Measurements from ENCODE around the gene ZGRF1. TPM values are rescaled to one million over a fixed set of nuclear protein-coding genes. Genes with fewer than 3 reads are reported as not detected.

Gene ZGRF1
- total and polyA plus RNA-seq, 2 donors (not counting 1 experiment from before 2014, with no cell fraction given), result 4.6 to 13.0 TPM

DNA sequence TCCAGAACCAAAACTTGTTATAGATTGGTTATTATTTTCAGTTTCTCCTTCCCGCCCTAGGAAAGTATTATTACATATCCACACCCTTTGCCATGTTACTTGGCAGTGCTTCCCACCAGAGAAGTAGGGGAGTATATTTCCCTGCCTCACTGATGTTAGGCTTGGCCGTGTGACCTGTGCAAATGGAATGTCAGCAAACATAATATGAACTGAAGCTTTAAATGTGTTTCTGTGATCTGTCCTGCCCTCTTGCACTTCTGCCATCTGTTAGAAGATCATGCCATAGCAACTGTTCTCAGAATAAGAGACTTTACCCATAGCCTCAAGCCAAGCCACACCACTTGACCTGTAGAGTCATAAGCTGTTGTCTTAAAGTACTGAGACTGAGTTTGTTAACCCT lies 84.0 kb downstream of the ZGRF1 start:
- POLR2A ChIA-PET, result no interaction called here
- Mint-ChIP-seq H3K9me3 (ENCODE audit: insufficient read depth) (no peaks in the 10 kb centered on the region), H3K4me3 (no peak overlapping the region), H3K4me1 (no peaks in the 10 kb centered on the region), H3K27ac (no peak overlapping the region), H3K27me3 (no peaks in the 10 kb centered on the region)
- ATAC-seq (ENCODE audit: low read depth) (no peak), DNase-seq (no peak)
- no CpG with 5 or more reads among the region's 2 CpGs for WGBS (ENCODE audit: insufficient coverage)
- H3K27me3 ChIP-seq (replicated peaks in 1 of 4; ENCODE audit: control extremely low read depth in 1 of 4, control insufficient read depth in 3 of 4, insufficient read depth in 4 of 4, low read length in 3 of 4), result no peaks in the 10 kb centered on the region
- H3K79me2 ChIP-seq (ENCODE audit: control insufficient read depth, insufficient read depth, low read length), result no peaks in the 10 kb centered on the region
- H3K9ac ChIP-seq (ENCODE audit: low read length), result no peak overlapping the region
- no peaks in the 10 kb centered on the region for H3K36me3 ChIP-seq (replicated peaks in 1 of 2; ENCODE audit: control extremely low read depth in 1 of 2, control insufficient read depth in 1 of 2, extremely low read depth in 1 of 2, insufficient read depth in 2 of 2, low read length in 1 of 2)
- H3K4me2 ChIP-seq (replicated peaks; ENCODE audit: low read depth, low read length, poor library complexity, severe bottlenecking), result no peak overlapping the region
- H2AFZ ChIP-seq (ENCODE audit: insufficient read depth, low read depth, low read length, poor library complexity, severe bottlenecking), result no peak overlapping the region
- intact Hi-C loops (cut with micrococcal nuclease), result no loop called here
- CTCF ChIA-PET, result no interaction called here
- H3K4me1 ChIP-seq (ENCODE audit: control insufficient read depth in 2 of 2, insufficient read depth in 2 of 2, low read length in 2 of 2), result no peaks in the 10 kb centered on the region
- no peaks in the 10 kb centered on the region for H4K20me1 ChIP-seq (ENCODE audit: control insufficient read depth, insufficient read depth, low read length, poor library complexity, severe bottlenecking)
- TF ChIP-seq, protein P1, sequence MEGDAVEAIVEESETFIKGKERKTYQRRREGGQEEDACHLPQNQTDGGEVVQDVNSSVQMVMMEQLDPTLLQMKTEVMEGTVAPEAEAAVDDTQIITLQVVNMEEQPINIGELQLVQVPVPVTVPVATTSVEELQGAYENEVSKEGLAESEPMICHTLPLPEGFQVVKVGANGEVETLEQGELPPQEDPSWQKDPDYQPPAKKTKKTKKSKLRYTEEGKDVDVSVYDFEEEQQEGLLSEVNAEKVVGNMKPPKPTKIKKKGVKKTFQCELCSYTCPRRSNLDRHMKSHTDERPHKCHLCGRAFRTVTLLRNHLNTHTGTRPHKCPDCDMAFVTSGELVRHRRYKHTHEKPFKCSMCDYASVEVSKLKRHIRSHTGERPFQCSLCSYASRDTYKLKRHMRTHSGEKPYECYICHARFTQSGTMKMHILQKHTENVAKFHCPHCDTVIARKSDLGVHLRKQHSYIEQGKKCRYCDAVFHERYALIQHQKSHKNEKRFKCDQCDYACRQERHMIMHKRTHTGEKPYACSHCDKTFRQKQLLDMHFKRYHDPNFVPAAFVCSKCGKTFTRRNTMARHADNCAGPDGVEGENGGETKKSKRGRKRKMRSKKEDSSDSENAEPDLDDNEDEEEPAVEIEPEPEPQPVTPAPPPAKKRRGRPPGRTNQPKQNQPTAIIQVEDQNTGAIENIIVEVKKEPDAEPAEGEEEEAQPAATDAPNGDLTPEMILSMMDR (IDR thresholded peaks at IDR 0.05), result no peak
- TF ChIP-seq EZH2 (IDR thresholded peaks at IDR 0.05; ENCODE audit: borderline replicate concordance, insufficient read depth, low read depth, low read length, poor library complexity, severe bottlenecking), result no peak
- H3K9me3 ChIP-seq (ENCODE audit: control extremely low read depth in 1 of 3, control insufficient read depth in 2 of 3, insufficient read depth in 1 of 3, low read length in 2 of 3), result no peaks in the 10 kb centered on the region
- H3K27ac ChIP-seq (ENCODE audit: low read length in 2 of 2), result no peak overlapping the region
- no peak overlapping the region for H3K4me3 ChIP-seq (ENCODE audit: control extremely low read depth in 1 of 5, extremely low read depth in 1 of 5, insufficient read depth in 1 of 5, low read depth in 2 of 5, low read length in 4 of 5)

DNA sequence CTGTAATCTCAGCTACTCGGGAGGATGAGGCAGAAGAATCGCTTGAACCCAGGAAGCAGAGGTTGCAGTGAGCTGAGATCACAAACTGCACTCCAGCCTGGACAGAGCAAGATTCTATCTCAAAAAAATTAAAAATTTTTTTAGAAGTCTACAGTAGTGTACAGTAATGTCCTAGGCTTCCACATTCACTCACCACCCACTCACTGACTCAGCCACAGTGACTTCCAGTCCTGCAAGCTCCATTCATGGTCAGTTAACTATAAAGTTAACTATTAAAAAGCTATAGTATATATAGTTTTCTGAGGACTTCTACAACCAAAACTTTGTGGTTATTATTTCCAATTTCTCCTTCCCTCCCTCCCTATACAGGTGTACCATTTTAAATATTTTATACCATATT lies 86.0 kb downstream of the ZGRF1 start:
- no peak overlapping the region for H3K9ac ChIP-seq (ENCODE audit: low read length)
- H3K79me2 ChIP-seq (ENCODE audit: control insufficient read depth, insufficient read depth, low read length), result no peaks in the 10 kb centered on the region
- no peaks in the 10 kb centered on the region for H3K4me1 Mint-ChIP-seq
- no peak overlapping the region for H3K4me3 Mint-ChIP-seq
- no peaks in the 10 kb centered on the region for H3K9me3 ChIP-seq (ENCODE audit: control extremely low read depth in 1 of 3, control insufficient read depth in 2 of 3, insufficient read depth in 1 of 3, low read length in 2 of 3)
- H3K4me2 ChIP-seq (replicated peaks; ENCODE audit: low read depth, low read length, poor library complexity, severe bottlenecking), result no peak overlapping the region
- ATAC-seq (ENCODE audit: low read depth), result no peak
- no peaks in the 10 kb centered on the region for H3K27me3 ChIP-seq (replicated peaks in 1 of 4; ENCODE audit: control extremely low read depth in 1 of 4, control insufficient read depth in 3 of 4, insufficient read depth in 4 of 4, low read length in 3 of 4)
- H3K27ac Mint-ChIP-seq, result no peak overlapping the region
- no peak for DNase-seq
- ChIA-PET CTCF (interaction anchor here (0.6 kb wide), 1 partner anchor 425 kb away, joined by 4 read pairs; no protein-coding TSS in a partner anchor), POLR2A (no interaction called here)
- 100% methylated on average over 1 of the region's 2 CpGs for WGBS (ENCODE audit: insufficient coverage)
- TF ChIP-seq, protein P1 (IDR thresholded peaks at IDR 0.05), result no peak
- no peak for TF ChIP-seq EZH2 (IDR thresholded peaks at IDR 0.05; ENCODE audit: borderline replicate concordance, insufficient read depth, low read depth, low read length, poor library complexity, severe bottlenecking)
- intact Hi-C loops (cut with micrococcal nuclease), result no loop called here
- H3K27ac ChIP-seq (ENCODE audit: low read length in 2 of 2), result no peak overlapping the region
- no peak overlapping the region for H2AFZ ChIP-seq (ENCODE audit: insufficient read depth, low read depth, low read length, poor library complexity, severe bottlenecking)
- H3K27me3 Mint-ChIP-seq, result no peaks in the 10 kb centered on the region
- H4K20me1 ChIP-seq (ENCODE audit: control insufficient read depth, insufficient read depth, low read length, poor library complexity, severe bottlenecking), result no peaks in the 10 kb centered on the region
- H3K4me1 ChIP-seq (ENCODE audit: control insufficient read depth in 2 of 2, insufficient read depth in 2 of 2, low read length in 2 of 2), result no peaks in the 10 kb centered on the region
- H3K36me3 ChIP-seq (replicated peaks in 1 of 2; ENCODE audit: control extremely low read depth in 1 of 2, control insufficient read depth in 1 of 2, extremely low read depth in 1 of 2, insufficient read depth in 2 of 2, low read length in 1 of 2), result no peaks in the 10 kb centered on the region
- H3K4me3 ChIP-seq (ENCODE audit: control extremely low read depth in 1 of 5, extremely low read depth in 1 of 5, insufficient read depth in 1 of 5, low read depth in 2 of 5, low read length in 4 of 5), result no peak overlapping the region
- H3K9me3 Mint-ChIP-seq (ENCODE audit: insufficient read depth), result no peaks in the 10 kb centered on the region

Measured in B cell (primary cell).